T47D (cell line): ENCODE data around the gene NR3C2.

Source experiments
- DNase-seq, 2 experiments: peaks; one replicate each; pipeline versions ENCODE4 v3.0.0 to v3.0.0-alpha.2; 2011 to 2012; ENCODE audit warnings: low read depth in 1 of 2, low spot score in 1 of 2
- JUND ChIP-seq: IDR thresholded peaks from 2 replicates; pipeline ENCODE4 v1.6.1; 2012; ENCODE audit warnings: low read depth
- in situ Hi-C: cut with HindIII; loops from 2 replicates; pipeline ENCODE4 v1.10.0; 2016; ENCODE audit warnings: low sequenced_read_pairs, low pct_unique_long_range_greater_than_20kb

The NR3C2 gene

GRCh38 chr4:148426643-148427042, 15.6 kb downstream of the NR3C2 start:
- no peak for DNase-seq
- in situ Hi-C loops, result no loop called here
- TF ChIP-seq JUND, result no peak

- no peak for TF ChIP-seq JUND
- in situ Hi-C loops, result no loop called here
- no peak for DNase-seq
These were observed 16.7 kb downstream of the NR3C2 start for GRCh38 chr4:148425327-148426110.

- TF ChIP-seq JUND, result no peak
- DNase-seq, result no peak
- in situ Hi-C loops, result no loop called here
These were observed 21.8 kb downstream of the NR3C2 start for GRCh38 chr4:148420397-148420796.

DNA sequence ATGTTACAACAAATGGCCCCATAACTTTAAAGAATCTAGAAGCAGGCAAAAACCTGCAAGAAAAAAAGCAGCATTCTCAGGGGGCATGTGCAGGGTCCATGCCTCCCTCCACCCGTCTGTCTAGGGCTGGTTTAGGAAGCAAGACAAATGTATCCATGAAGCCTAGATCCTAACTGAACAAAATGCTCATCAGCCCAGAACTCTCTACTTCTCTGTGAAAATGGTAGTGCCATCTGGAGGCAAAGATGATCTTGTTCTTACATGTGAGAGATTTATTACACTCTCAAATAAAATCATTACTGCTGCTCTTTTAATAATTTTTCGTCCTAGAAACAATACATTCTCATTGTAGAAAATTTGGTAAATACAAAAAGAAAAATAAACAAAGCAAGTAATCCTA, 26.7 kb downstream of the NR3C2 start:
- DNase-seq, result peak in 1 of 2 experiments; percentile 50
- TF ChIP-seq JUND, result no peak
- in situ Hi-C loops, result no loop called here

DNA sequence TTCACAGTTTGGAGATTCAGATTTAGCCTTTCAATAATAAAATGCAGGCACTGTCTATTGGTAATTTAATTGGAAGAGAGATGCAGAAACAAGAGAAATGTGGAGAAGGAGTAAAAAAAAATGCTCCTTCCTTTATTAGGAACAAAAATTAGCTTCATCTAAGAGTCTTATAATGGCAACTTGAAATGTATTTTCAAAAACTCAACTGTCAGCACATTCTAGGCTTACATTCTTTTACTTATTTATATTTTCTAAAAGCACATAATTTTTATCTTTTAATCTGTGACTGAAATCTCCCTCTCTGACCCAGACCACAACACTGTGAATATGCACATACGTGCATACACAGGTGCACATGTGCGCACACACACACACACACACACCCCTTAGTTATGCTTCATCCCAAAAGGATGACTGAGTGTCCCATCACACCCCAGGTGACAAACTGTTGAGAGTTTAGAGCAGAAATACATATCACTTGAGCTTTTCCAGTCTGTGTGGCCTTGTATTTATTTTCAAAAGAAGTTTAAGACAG, 29.7 kb downstream of the NR3C2 start:
- no peak for DNase-seq
- TF ChIP-seq JUND, result no peak
- in situ Hi-C loops, result no loop called here

DNA sequence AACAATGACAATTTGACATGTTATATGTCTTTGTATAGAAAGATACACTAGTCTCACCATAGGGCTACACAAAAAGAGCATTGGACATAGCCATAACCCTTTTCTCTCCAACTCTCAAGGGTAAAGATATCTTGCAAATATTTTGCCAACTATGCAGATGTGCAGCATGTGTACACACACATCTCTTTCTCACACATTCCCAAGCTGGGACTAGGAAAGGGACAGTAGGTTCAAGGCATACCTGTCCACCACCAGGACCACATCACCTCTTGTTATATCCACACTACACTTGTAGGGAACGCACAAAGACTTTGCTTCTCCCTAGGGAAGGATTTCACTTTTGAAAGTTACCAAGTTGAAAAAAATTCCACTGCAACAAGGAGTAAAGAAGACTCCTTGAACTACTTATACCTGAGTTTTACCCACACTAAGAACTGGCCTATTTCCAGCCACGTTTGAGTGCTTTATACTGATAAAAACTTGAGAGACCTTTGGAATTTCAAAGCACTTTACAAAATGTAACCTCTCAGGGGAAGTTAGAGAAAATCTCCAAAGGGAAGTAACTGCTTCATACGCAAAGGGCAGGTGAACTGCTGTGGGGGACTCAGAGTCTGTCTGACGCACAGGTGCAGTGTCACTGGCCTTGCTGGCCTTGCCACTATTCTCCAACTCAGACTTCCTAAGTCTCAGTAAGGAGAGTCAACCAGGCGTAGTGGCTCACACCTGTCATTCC, 36.9 kb downstream of the NR3C2 start:
- in situ Hi-C loops, result no loop called here

DNA sequence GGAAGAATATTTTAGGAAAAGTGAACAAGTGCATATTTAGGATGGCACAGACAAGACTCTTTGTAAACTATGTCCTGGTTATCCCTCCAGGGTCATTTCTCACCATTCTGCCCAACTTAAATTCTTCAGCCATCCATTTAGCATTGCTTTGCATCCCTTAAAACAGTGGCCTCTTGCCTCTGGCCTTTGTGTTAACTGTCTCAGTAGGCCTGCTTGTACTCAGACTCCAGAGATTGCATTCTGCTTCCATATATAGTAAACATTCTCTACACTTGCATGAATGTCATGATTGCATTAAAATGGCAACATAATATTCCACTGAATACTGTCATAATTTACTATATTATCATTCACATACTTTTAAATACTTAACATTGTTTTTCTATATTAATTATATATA, 43.2 kb downstream of the NR3C2 start:
- in situ Hi-C loops, result no loop called here
- DNase-seq, result no peak
- no peak for TF ChIP-seq JUND

More for the DNA sequence above, 36.9 kb downstream of the NR3C2 start:
- TF ChIP-seq JUND, result no peak
- no peak for DNase-seq

DNA sequence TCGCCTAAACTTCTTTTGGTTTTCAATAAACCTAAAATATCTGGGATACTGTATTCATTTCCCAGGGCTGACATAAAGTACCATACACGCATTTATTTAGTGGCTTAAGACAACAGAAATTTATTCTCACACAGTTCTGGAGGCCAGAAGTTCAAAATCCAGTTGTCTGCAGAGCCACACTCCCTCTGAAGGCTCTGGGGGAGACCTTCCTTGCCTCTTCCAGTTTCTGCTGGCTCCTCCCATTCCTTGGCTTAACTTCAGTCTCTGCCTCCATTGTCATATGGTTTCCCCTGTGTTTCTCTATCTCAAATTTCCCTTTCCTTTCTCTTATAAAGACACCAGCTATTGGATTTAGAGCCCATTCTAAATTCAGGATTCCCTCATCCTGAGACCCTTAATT, 44.4 kb downstream of the NR3C2 start:
- no peak for DNase-seq
- TF ChIP-seq JUND, result no peak
- in situ Hi-C loops, result no loop called here

DNA sequence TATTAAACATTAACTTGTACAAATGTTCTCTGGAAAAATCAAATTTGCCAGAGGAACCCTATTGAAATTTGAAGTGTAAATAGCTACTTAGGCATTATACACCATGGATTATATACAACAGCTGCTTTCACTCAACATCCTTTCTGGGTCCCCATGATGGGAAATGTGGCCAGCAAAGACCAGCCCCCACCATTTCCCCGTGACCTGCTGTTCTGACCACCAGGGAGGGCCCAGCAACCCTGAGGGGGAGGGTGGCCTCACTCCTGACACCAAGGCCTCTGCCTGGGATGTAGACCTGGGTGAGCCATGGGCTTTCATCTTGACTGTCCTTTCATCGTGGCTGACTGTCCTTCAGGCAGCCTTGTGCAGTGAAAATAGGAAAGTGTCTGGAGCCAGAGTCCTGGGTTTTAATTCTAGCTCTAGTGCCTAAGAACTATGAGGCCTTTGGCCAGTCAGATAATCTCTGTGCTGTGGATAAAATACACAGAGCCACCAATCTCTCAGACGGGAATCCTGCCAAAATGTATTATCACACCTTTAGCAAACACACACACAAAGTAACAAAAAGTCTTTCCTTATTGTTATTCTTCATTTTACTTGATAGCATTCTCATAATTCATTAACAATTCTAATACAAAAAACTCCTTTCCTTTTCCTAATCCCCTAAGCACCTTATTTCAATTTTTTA, 45.1 kb downstream of the NR3C2 start:
- in situ Hi-C loops, result no loop called here
- DNase-seq, result no peak
- no peak for TF ChIP-seq JUND

GRCh38 chr4:148395771-148396170, 46.4 kb downstream of the NR3C2 start:
- DNase-seq, result no peak
- in situ Hi-C loops, result no loop called here
- TF ChIP-seq JUND, result no peak

DNA sequence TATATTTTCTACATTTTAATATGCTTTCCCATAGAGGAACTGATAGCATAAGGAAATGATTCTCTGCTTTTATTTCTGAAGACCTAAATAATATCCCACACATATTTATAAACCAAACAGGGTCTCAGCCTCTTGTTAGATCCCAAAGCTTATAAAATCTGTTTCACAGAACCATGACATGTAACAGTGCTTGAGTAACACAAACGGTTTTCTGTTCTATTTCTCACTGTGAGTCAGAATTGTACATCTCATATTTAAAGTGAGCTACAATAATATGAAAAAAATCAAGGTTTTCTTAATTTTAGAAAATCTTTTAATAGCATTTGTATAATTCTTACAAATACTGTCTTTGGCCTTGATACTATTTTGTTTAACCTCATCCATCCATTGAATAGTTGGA, 51.2 kb downstream of the NR3C2 start:
- in situ Hi-C loops, result no loop called here
- no peak for TF ChIP-seq JUND
- no peak for DNase-seq

DNA sequence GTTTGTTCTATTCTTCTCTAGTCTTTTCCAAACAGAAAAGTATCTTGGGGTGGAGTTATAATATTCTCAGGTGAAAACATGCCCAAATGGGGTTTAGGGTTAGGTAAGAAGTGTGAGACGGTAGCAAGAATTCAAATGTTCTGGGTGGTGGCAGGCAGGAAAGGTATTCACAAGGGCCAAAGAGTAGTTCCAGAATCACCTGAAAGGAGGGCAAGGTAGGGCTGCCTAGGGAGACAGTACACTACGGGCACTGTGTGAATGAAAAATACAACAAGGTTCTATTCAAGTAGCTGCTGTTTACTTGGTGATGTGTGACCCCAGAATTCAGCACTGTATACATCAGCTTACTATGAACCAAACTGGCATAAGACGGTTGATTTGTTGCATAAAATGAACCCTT, 51.9 kb downstream of the NR3C2 start:
- no peak for DNase-seq

GRCh38 chr4:148380291-148380690, 61.9 kb downstream of the NR3C2 start:
- in situ Hi-C loops, result no loop called here
- no peak for TF ChIP-seq JUND
- no peak for DNase-seq

More for the DNA sequence above, 51.9 kb downstream of the NR3C2 start:
- TF ChIP-seq JUND, result no peak
- in situ Hi-C loops, result no loop called here
